KBM-7 (cell line): ENCODE results near the gene FAM163A.
"Not testable (repeated sequence)": the region's sequence is repeated elsewhere in the genome, so short reads cannot be mapped to it uniquely, and the experiment has no call there.

ENCODE experiments used
- DNase-seq: peaks from one replicate; pipeline ENCODE4 v3.0.0-alpha.2; 2015
- in situ Hi-C: fragments of 300-500 bp; cut with MboI; formaldehyde crosslinking; loops from 2 replicates; pipeline ENCODE4 v1.14.3; 2020; ENCODE audit warnings: low sequenced_read_pairs, low pct_unique_long_range_greater_than_20kb, mixed read lengths

Gene FAM163A

DNA sequence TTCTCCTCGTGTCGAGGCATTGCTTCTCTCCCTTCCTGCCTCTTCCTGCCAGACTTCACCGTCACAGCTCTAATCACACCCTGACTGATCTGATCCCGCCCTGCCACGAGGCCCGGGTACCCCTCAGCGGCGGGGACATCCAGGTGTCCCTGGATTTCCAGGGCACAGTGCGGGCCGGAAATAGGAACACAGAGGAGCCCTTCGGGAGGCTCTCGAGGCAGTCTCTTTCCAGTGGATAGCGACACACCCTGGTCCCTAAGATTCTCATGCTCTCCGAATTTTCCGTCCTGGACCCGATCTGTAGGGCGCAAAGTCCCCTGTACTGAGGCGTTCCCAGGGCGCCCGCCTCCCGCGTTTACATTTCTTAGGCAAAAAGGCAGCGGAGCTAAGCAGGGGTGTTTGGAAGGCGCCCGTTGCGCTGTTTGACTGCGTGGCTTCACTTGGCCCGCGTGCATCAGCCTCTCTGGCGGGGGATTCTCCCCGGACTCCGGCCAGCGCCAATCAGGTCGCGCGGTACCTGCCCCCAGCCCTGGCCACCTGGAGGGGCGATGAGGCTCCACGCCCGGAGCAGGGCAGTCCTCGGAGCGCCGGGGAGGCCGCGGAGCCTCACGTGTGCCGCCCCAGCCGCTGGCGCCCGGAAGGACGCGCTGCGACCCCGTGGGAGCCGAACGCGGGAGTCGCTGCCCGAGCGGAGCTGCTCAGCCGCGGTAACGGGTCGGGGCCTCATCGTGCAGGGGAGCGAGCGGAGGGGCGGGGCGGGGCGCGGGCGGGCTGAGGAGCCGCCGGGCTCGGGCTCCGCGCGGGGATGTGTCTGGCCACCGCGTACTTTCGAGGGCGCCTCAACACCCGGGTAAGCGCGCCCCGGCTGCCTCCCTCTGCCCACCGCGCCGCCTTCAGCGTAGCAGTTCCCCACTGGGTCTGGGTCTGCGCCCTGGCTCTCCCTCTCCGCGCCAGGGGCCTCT, at the start of gene FAM163A:
FAM163A (plus strand) TSS at position 575 of the 962 bp plus-strand sequence. CDS start 69,807 bp downstream, outside the sequence.
- in situ Hi-C loops = no loop called here
- DNase-seq = peak; percentile 27

DNA sequence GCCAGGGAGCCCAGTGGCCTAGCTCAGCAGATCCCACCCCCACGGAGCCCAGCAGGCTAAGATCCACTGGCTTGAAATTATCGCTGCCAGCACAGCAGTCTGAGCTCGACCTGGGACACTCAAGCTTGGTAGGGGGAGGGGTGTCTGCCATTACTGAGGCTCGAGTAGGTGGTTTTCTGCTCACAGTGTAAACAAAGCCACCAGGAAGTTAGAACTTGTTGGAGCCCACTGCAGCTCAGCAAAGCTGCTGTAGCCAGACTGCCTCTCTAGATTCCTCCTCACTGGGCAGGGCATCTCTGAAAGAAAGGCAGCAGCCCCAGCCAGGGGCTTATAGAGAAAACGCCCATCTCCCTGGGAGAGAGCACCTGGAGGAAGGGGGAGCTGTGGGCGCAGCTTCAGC, 48.6 kb upstream of the FAM163A start:
- DNase-seq, in situ Hi-C loops: not testable (repeated sequence)

DNA sequence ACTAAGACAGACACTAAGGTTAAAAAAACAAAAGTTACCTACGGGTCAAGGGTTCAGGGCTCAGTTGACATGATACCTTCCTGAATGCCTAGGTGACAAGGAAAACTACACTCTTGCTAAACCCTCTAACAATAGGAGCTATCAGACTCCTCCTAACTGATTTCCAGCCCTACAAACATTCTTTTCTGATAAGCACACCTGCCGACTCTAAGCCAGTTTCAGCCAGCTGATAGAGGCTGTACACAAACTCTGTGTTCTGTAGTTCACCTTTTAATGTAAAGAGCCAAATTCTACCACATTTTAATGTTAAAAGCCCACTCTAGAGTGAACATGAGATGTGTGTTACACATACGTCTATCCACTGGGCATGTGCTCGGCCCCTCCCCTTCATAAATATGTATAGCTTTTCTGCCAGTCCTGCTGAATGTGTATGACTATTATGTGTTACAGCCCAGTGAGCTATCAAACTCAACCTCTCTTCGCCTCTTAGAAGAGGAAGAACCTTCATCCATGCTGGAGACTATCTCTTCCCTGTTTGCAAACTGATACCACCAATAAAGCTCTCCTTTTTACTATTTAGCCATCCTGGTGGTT, 40.0 kb upstream of the FAM163A start:
- in situ Hi-C loops = loop anchor here (25.0 kb wide), 1 partner anchor 109 kb away; no protein-coding TSS in a partner anchor

DNA sequence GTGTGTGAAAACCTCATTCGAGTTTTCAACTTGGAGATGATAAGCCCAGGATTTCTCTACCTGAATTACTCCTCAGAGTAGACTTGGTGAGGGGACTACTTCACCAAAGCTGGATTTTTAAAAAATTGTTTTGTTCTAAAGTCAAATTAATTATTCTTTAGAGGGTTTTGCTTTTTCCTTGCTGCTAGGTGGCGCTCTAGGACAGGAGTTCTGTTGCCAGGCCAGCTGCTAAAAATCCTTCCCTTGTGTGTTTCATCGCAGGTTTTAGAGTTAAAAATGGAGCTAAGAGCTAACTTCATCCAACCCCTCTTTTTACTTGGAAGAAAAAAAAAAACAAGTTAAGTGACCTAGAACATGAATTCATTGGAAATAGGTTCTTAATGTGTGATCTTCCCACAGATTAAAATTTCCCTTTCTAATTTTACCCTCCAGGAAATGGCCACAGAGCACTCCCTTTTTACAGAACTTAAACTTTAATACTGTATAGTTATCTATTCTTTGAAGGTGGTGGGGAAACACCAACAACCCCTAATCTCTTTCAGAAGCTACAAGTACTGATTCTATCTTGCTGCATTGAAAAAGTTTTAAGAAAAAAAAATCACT, 36.7 kb upstream of the FAM163A start:
- in situ Hi-C loops = loop anchor here (25.0 kb wide), 1 partner anchor 106 kb away; no protein-coding TSS in a partner anchor
- peak; percentile 47 for DNase-seq

More for the DNA sequence above, 40.0 kb upstream of the FAM163A start:
- no peak for DNase-seq

DNA sequence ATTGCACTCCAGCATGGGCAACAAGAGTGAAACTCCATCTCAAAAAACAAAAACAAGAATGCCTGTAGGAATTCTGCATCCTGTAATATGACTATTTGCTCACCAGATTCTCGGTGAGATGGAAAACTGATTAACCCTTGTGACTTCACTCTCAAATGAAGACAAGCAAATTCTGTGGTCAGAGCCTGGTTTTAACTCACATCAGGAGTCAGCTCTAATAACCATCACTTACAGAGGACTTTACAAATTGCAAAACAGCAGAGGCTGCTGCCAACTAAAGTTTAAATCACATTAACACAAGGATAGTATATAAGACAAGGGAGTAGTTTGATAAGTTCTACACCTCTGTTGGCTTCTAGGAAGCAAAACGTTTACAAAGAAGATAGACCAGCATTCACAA, 35.7 kb upstream of the FAM163A start:
- in situ Hi-C loops = loop anchor here (25.0 kb wide), 1 partner anchor 105 kb away; no protein-coding TSS in a partner anchor
- DNase-seq = no peak

DNA sequence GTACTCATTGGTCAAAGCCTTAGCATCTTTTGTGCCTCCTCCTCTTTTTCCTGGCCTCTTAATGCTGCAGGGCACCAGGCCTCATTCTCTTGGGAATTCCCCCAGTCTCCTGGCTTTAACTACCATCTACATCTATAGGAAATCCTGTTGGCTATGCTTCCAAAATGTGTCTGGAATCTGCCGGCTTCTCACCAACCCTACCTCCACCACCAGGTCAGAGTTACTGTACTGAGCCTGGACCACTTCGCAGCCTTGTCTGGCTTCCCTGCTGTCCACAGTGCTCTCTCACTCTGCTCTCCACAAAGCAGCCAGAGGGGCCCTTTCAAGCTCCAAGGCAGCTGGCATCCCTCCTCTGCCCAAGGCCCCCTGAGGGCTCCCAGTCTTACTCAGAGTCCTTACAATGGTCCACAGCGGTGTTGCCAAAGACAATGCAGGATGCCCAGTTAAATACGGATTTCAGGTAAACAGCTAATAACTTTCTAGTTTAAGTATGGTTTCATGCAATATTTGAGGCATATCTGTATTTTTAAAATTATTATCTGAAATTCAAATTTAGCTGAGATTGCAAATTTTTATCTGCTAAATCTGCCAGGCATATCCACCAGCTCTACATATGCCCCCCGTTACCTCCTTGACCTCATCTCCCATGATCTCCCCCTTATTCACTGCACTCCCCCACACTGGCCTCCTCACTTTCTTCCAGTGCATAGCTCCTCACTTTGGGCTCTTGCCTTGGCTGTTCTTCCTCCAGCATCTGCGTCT, 34.5 kb upstream of the FAM163A start:
- DNase-seq = no peak

DNA sequence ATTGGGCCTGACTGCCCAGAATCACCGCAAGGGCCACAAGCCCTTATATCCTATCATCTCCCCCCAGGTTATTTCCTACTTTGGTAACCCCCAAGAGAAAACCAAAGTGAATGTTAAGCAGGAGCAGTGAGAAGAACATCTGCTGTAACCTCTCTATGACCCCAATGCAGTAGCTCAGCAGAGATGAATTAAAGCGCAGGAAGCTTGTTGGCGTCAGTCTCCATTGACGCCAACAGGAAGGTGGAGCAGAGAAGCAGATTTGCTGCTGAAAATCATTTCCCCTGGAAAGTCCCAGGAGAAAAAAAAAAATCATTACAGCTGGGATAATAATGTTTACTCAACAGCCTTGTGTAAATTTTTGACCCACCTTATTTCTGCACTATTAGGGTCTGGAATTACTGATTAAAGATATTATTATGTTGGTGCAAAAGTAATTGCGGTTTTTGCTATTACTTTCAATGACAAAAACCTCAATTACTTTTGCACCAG, 33.2 kb upstream of the FAM163A start:
- in situ Hi-C loops = loop anchor here (25.0 kb wide), 1 partner anchor 102 kb away; no protein-coding TSS in a partner anchor
- no peak for DNase-seq

More for the DNA sequence above, 34.5 kb upstream of the FAM163A start:
- in situ Hi-C loops = loop anchor here (25.0 kb wide), 1 partner anchor 104 kb away; no protein-coding TSS in a partner anchor

DNA sequence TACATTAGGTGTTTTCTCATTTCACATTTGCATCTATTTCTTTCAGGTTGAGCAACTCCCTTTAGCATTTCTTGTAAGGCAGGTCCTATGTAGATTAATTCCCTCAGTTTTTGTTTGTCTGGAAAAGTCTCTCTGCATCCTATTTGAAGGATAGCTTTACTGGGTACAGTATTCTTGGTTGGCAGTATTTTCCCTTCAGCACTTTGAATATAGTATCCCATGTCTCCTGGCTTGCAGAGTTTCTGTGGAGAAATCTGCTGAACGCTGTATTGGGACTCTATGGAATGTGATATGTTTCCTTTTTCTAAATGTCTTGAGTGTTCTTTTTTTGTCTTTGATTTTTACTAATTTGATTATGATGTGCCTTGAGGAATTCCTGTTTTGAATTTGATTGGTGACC, 28.9 kb upstream of the FAM163A start:
- in situ Hi-C loops = loop anchor here (25.0 kb wide), 1 partner anchor 98 kb away; no protein-coding TSS in a partner anchor

DNA sequence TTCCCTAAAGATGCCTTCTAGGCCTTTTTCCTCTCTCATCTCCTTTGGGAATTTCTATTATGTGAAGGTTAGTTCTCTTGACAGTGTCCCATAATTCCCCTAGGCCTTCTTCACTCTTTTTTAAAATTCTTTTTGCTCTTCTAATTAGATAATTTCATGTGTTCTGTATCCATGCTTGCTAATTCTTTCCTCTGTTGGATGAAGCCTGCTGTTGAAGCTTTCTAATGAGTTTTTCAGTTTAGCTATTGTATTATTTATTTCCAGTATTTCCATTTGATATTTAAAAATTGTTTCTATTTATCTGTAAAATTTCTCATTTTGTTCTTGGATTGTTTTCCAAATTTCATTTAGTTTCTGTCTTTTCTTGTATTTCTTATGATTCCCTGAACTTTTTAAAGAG, 28.5 kb upstream of the FAM163A start:
- DNase-seq = no peak
- in situ Hi-C loops = loop anchor here (25.0 kb wide), 1 partner anchor 98 kb away; no protein-coding TSS in a partner anchor

More for the DNA sequence above, 28.9 kb upstream of the FAM163A start:
- DNase-seq = no peak

DNA sequence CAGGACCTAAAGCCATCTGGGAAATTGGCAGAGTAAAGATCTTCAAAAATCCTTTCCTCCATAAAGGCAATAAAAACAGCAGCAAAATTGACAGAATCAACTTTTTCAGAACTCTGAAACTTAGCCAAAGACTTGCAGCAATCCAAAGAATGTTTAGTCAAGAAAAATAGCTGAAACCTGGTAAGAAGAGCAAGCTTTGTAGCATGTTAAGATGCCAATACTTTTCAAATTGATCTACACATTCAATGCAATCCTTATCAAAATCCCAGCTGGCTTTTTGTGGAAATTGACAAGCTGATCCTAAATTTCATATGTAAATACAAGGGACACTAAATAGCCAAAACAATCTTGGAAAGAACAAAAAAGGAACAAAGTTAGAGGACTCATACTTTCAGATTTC, 23.8 kb upstream of the FAM163A start:
- in situ Hi-C loops = loop anchor here (25.0 kb wide), 1 partner anchor 93 kb away; no protein-coding TSS in a partner anchor
- no peak for DNase-seq

DNA sequence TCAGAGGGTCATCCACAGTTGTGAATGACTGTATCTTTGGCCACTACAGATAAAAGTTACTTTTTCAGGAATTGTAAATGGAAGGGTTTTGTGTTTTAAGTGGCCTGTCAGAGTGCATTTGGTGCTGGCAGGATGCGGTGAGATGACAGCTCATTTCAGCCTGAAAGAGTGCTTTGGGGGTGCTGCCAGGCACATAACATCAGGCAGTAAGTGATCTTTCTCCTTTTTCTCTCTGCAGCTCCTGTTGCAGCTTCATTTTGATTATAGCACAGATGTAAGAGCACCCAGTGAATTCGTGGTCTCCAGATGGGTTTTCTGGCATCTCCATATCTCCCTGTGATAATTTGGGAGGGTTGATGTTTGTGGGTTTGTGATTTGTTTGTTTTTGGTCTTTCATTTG, 14.8 kb upstream of the FAM163A start:
- no peak for DNase-seq
- in situ Hi-C loops = no loop called here

DNA sequence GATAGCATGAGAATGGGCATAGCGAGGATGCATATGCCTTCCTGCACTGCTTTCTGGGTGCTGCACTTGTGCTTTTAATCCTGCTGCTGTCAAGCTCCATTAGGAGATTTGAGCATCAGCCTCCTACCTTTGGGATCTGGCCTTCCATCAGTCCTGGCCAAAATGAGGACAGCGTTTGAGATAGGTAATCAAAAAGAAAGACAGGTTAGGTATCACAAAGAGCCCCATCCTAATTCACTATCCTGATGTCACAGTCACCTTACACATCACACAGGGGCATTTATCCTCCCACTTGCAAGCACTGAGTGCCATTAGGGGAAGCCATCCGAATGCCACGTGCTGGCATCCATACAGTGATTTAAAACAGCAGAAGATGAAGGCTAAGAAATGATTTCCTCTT, 13.2 kb upstream of the FAM163A start:
- DNase-seq = no peak
- in situ Hi-C loops = no loop called here

DNA sequence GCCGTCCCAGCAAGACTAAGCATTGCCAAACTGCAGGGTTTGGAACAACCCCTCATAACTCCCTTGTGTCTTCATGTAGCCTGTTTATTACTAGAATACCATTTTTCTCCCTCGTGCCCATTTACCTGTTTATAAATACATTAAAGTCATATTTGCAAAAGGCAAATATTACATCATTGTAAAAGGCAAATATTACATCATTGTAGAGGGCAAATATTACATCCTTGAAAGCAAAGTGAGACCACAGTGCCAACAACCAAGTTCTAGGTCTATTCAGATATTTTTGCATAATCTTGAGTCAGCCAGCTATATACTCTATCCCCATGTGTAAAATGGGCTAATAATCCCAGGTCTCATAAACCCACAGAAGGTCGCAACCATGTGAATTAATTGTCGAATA, 11.4 kb upstream of the FAM163A start:
- in situ Hi-C loops = no loop called here

DNA sequence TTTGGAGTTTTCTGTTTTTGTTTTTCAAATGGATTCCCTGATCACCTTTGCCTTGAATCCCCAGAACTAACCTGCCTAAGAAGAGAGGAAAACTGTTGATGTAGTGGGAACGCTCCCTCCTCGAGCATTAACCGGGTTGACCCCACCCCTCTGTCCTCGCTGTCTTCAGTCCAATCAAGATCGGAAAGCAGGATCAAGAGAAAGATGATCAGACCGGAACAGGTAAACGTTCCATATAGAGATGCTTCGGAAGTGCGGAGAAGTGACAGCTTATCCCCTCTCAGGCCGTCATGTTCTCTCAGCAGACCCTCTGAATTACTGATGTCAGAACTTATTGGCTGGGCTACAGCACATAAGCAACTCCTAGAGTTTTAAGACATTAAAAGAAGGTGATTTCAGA, 800 bp upstream of the FAM163A start:
- in situ Hi-C loops = no loop called here

More for the DNA sequence above, 11.4 kb upstream of the FAM163A start:
- DNase-seq = no peak

DNA sequence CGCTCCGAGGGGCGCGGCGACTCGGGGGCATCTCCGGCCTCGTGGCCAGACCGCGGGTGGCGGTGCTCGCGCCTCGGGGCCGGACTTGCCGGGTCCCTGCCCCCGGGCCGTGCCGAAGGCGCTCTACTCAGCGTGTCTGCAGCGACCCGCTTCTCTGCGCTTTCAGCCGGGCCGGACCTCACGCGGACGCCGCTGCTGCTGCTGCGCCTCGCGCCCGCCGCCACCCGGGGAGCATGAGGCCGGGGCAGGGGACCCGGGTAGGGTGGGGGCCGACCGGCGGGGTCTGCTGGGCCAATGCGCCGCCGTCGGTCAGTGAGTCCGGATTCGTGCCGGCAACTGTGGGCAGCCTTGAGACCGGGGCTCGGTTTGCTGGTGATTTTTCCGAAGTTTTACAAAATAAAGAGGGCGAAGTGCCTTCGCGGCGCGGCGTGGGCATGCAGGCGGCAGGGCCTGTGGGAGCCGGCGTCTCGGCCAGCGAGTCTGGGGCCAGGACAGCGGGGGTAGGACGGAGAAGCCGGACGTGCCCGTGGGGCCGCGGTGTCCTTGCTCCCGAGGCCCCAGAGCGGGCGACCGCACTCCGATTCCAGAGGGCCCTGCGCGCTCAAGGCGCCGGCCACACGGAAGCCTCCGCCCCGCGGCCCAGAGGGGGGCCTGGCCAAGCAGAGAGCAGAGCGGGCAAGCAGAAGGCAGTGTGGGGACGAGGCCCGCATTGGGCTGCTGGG, 749 bp downstream of the FAM163A start:
- DNase-seq = no peak
- in situ Hi-C loops = no loop called here

More for the DNA sequence above, 800 bp upstream of the FAM163A start:
- DNase-seq = no peak

DNA sequence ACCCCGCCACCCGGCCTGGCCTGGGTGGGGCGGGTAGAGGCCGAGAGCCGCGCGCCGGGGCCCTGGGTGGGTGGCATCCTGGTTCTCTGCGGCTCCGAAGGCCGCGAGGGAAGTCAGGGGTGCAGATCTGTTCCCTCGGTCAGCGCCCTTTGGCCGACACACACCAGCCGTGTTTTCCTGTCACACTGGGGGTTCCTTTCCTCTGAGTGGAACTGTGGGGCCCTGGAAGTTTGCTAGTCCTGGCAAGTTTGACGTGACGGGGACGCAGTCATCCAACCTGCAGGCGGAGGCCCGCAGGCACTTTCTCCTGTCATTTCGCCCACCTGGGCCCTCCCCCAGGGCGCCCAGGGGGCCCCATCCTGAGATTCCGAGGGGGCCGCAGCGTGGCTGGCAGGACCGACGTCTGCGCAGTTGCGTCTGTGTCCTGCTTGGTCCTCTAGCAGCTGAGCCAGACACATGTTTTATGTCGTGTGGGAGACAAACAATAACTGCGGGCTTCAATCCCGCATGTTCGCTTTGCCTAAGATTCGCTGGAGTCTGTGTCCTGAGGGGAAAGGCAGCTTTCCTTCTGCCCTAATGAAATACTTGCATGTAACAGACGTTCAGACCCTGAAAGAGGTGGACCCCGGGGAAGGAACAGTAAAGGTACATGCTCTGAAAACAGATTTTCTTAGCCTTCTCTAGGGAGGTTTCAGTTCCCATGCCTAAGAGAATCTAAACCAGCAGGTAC, 1.5 kb downstream of the FAM163A start:
- DNase-seq = no peak
- in situ Hi-C loops = no loop called here

DNA sequence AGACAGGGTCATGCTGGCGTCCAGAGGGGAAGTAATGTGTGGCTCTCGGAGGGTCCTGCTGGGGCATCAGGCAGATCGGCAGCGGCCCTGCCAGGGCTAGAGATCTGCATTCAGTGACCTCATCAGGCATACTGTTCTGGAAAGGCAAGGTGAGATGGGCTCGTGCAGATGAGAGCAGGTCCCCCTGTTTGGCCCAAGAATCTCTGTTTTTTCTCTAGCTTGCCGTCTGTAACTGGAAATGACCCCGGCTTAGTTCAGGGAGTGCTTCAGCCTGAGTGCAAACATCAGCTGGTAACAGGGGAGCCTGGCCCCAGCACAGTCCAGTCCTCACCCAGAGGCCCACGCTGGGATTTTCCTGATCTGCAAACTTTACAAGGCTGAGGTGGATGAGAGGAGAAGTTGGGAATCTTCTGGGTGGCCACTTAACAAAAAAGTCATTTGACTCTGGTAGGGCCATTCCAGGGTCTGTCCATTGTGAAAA, 2.1 kb downstream of the FAM163A start:
- no peak for DNase-seq
- in situ Hi-C loops = no loop called here
